NCI-H2196 treated with DMSO at 0.1 percent for 48 hours (cell line): Measurements from ENCODE around the gene CDC45.
A peak's percentile ranks its signal among the peaks of the same experiment; 100 is the strongest.

ENCODE experiments used
- DNase-seq: peaks from one replicate; lab custom pipeline; 2025; ENCODE audit not compliant: unreplicated experiment; lab: John Stamatoyannopoulos, UW

Gene CDC45

GRCh38 chr22:19514831-19515565 lies 35.3 kb downstream of the CDC45 start:
- peak; percentile 34 for DNase-seq

- DNase-seq: no peak
Measured at GRCh38 chr22:19515654-19516377, 36.1 kb downstream of the CDC45 start.

- no peak for DNase-seq
Measured at GRCh38 chr22:19516378-19517170, 36.9 kb downstream of the CDC45 start.

- no peak for DNase-seq
Measured at GRCh38 chr22:19517171-19517500, 37.4 kb downstream of the CDC45 start.

GRCh38 chr22:19517919-19518611 lies 38.3 kb downstream of the CDC45 start:
- no peak for DNase-seq

- DNase-seq: no peak
Measured at GRCh38 chr22:19518635-19519034, 38.9 kb downstream of the CDC45 start.

GRCh38 chr22:19519041-19519926 lies 39.6 kb downstream of the CDC45 start:
- no peak for DNase-seq

GRCh38 chr22:19520007-19520406 lies 40.3 kb downstream of the CDC45 start:
- no peak for DNase-seq

- no peak for DNase-seq
Measured at GRCh38 chr22:19520566-19521305, 41.0 kb downstream of the CDC45 start.

- DNase-seq: peak; percentile 12
Measured at GRCh38 chr22:19522190-19522880, 42.6 kb downstream of the CDC45 start.

- no peak for DNase-seq
Measured at GRCh38 chr22:19522881-19523239, 43.1 kb downstream of the CDC45 start.

- DNase-seq: no peak
Measured at GRCh38 chr22:19523240-19524169, 43.8 kb downstream of the CDC45 start.

- DNase-seq: no peak
Measured at GRCh38 chr22:19524170-19525115, 44.7 kb downstream of the CDC45 start, which contains the start of gene CLDN5. Gene CLDN5, minus strand, starts transcription at chr22:19524410. Its CDS starts 155 bp downstream, at chr22:19524255.

- DNase-seq: no peak
Measured at GRCh38 chr22:19525116-19525660, 45.5 kb downstream of the CDC45 start.

GRCh38 chr22:19525666-19526065 lies 45.9 kb downstream of the CDC45 start:
- DNase-seq: no peak

GRCh38 chr22:19526076-19526701 lies 46.5 kb downstream of the CDC45 start:
- no peak for DNase-seq
